HCT116 (cell line): ENCODE measurements around the gene MRPS7. TPM values are rescaled to one million over a fixed set of nuclear protein-coding genes. Genes with fewer than 3 reads are reported as not detected.
A peak's percentile ranks its signal among the peaks of the same experiment; 100 is the strongest.

ENCODE experiments used
- ATAC-seq: fragments of 200-7000 bp; cut with Tn5 transposase; 2 replicates; pipeline ENCODE4 v1.9.1; 2020; ENCODE audit warnings: mild to moderate bottlenecking, moderate library complexity
- BruUV-seq: library from RNA; stranded (reverse); fragments of 400-500 nt; replicated peaks from 2 replicates; lab custom pipeline; 2021; lab: Mats Ljungman, UMichigan
- CTCF ChIA-PET: fragments of 300-600 bp; sonication (Branson Sonifier 250); formaldehyde crosslinking; loops from one replicate; lab custom pipeline; 2021; ENCODE audit warnings: antibody characterized with exemption; lab: Charles Lee
- POLR2A ChIA-PET: fragments of 300-600, 350-600 bp; sonication (Branson Sonifier 250); formaldehyde crosslinking; loops from one replicate; lab custom pipeline; 2021; ENCODE audit warnings: antibody characterized with exemption; lab: Charles Lee
- RAD21 ChIA-PET, 2 experiments: fragments of 300-600 bp; sonication (Branson Sonifier 250); formaldehyde crosslinking; loops; one replicate each; lab custom pipeline; 2023; ENCODE audit warnings: low total read pairs in 2 of 2; ENCODE audit not compliant: uncharacterized antibody in 2 of 2, unreplicated experiment in 2 of 2, low non-redundant PET in 1 of 2; lab: Charles Lee
- DNase-seq: peaks from one replicate; pipeline ENCODE4 v3.0.0-alpha.2; 2010; ENCODE audit warnings: low read depth, low spot score
- H2AFZ ChIP-seq: fragments of 200-600 bp; shearing (Covaris generic), sonication (generic); 2 replicates; pipeline ENCODE4 v1.6.1; 2017; ENCODE audit warnings: low read depth, mixed run types, mixed read lengths, antibody characterized with exemption, low read length; ENCODE audit not compliant: poor library complexity, severe bottlenecking
- H3K27ac ChIP-seq: 2 replicates; pipeline ENCODE4 v1.5.1; 2012; ENCODE audit warnings: low read depth, low read length
- H3K27me3 ChIP-seq: fragments of 200-600 bp; sonication (generic); 2 replicates; pipeline ENCODE4 v1.6.1; 2016; ENCODE audit warnings: mixed run types, low read length, mixed read lengths; ENCODE audit not compliant: insufficient read depth
- H3K36me3 ChIP-seq, 2 experiments: fragments of 200-500 bp in 1 of 2; fragments of 200-600 bp in 1 of 2; sonication (Bioruptor generic) in 1 of 2; sonication (generic) in 1 of 2; 2 replicates each; pipeline versions ENCODE4 v1.5.1 to v1.6.1; 2014 to 2016; ENCODE audit warnings: low read length in 2 of 2, inconsistent platforms in 1 of 2, mixed read lengths in 1 of 2, mixed run types in 1 of 2; ENCODE audit not compliant: insufficient read depth in 2 of 2, control insufficient read depth in 1 of 2
- H3K4me1 ChIP-seq, 2 experiments: fragments of 200-600 bp in 1 of 2; sonication (generic) in 1 of 2; 2 replicates each; pipeline versions ENCODE4 v1.5.1 to v1.6.1; 2012 to 2017; ENCODE audit warnings: low read length in 2 of 2, inconsistent platforms in 1 of 2, mild to moderate bottlenecking in 1 of 2, mixed read lengths in 1 of 2, mixed run types in 1 of 2, moderate library complexity in 1 of 2; ENCODE audit not compliant: insufficient read depth in 2 of 2, control insufficient read depth in 1 of 2
- H3K4me2 ChIP-seq: fragments of 200-600 bp; sonication (generic); 2 replicates; pipeline ENCODE4 v1.6.1; 2017; ENCODE audit warnings: mixed run types, low read length, mixed read lengths
- H3K4me3 ChIP-seq, 2 experiments: fragments of 200-600 bp in 1 of 2; sonication (generic) in 1 of 2; replicated peaks in 1 of 2; 2 replicates each; pipeline ENCODE4 v1.5.1; 2011 to 2016; ENCODE audit warnings: low read length in 2 of 2, control low read depth in 1 of 2, low read depth in 1 of 2, mild to moderate bottlenecking in 1 of 2, mixed read lengths in 1 of 2, mixed run types in 1 of 2
- H3K79me2 ChIP-seq: fragments of 200-600 bp; sonication (generic); 2 replicates; pipeline ENCODE4 v1.6.1; 2017; ENCODE audit warnings: mild to moderate bottlenecking, mixed run types, low read length, moderate library complexity, mixed read lengths; ENCODE audit not compliant: insufficient read depth
- H3K9ac ChIP-seq: fragments of 200-600 bp; sonication (generic); 2 replicates; pipeline ENCODE4 v1.6.1; 2016; ENCODE audit warnings: low read length, mixed read lengths
- H3K9me2 ChIP-seq: fragments of 200-600 bp; sonication (generic), shearing (Covaris generic); 2 replicates; pipeline ENCODE4 v1.6.1; 2017; ENCODE audit warnings: mixed run types, mild to moderate bottlenecking, moderate library complexity; ENCODE audit not compliant: insufficient read depth
- H3K9me3 ChIP-seq, 2 experiments: fragments of 200-500 bp in 1 of 2; fragments of 200-600 bp in 1 of 2; sonication (Bioruptor generic) in 1 of 2; sonication (generic) in 1 of 2; 2 replicates each; pipeline ENCODE4 v1.6.1; 2014 to 2017; ENCODE audit warnings: low read length in 2 of 2, mixed read lengths in 2 of 2, inconsistent platforms in 1 of 2, low read depth in 1 of 2, mild to moderate bottlenecking in 1 of 2, mixed run types in 1 of 2, moderate library complexity in 1 of 2; ENCODE audit not compliant: control insufficient read depth in 1 of 2, insufficient read depth in 1 of 2
- H4K20me1 ChIP-seq: fragments of 200-600 bp; sonication (generic), shearing (Covaris generic); 2 replicates; pipeline ENCODE4 v1.6.1; 2017; ENCODE audit warnings: mixed run types, mild to moderate bottlenecking, moderate library complexity; ENCODE audit not compliant: insufficient read depth
- CBX3 ChIP-seq: IDR thresholded peaks from 2 replicates; pipeline ENCODE4 v1.6.1; 2012; ENCODE audit warnings: low read depth
- CEBPB ChIP-seq: IDR thresholded peaks from 2 replicates; pipeline ENCODE4 v1.6.1; 2012; ENCODE audit warnings: low read depth
- EGR1 ChIP-seq: IDR thresholded peaks from 2 replicates; pipeline ENCODE4 v1.6.1; 2012; ENCODE audit warnings: low read depth
- ELF1 ChIP-seq: IDR thresholded peaks from 2 replicates; pipeline ENCODE4 v1.6.1; 2012; ENCODE audit warnings: low read depth, borderline replicate concordance
- JUND ChIP-seq: IDR thresholded peaks from 2 replicates; pipeline ENCODE4 v1.6.1; 2012
- POLR2AphosphoS5 ChIP-seq: IDR thresholded peaks from 2 replicates; pipeline ENCODE4 v1.6.1; 2011; ENCODE audit warnings: mild to moderate bottlenecking, low read depth, low read length, moderate library complexity
- RAD21 ChIP-seq: IDR thresholded peaks from 2 replicates; pipeline ENCODE4 v1.6.1; 2012; ENCODE audit warnings: low read depth, mild to moderate bottlenecking
- REST ChIP-seq: IDR thresholded peaks from 2 replicates; pipeline ENCODE4 v1.6.1; 2012; ENCODE audit warnings: low read depth
- SIN3A ChIP-seq: IDR thresholded peaks from 2 replicates; pipeline ENCODE4 v1.6.1; 2012; ENCODE audit warnings: low read depth
- SP1 ChIP-seq: IDR thresholded peaks from 2 replicates; pipeline ENCODE4 v1.6.1; 2012; ENCODE audit warnings: low read depth
- TCF7L2 ChIP-seq: IDR thresholded peaks from 2 replicates; pipeline ENCODE4 v1.7.0; 2011; ENCODE audit warnings: borderline replicate concordance, inconsistent platforms; ENCODE audit not compliant: insufficient read depth, insufficient read length; ENCODE audit errors: extremely low read depth
- intact Hi-C: fragments of 100-400 bp; cut with micrococcal nuclease; formaldehyde crosslinking; loops from 2 replicates; pipeline ENCODE4 v1.10.0; 2022
- total RNA-seq: library from RNA; stranded (reverse); gene quantifications from one replicate; pipeline ENCODE4 v1.2.1, GENCODE V29; 2021; ENCODE audit not compliant: unreplicated experiment
- TF ChIP-seq, protein P1 (sequence below): IDR thresholded peaks from 2 replicates; pipeline ENCODE4 v1.6.1; 2012
- TF ChIP-seq, protein P2 (sequence below), 3 experiments: fragments of 200-600 bp in 1 of 3; sonication (generic) in 1 of 3; IDR thresholded peaks in 2 of 3; conservative IDR thresholded peaks in 1 of 3; 2 replicates each; pipeline ENCODE4 v1.5.1; 2012 to 2017; ENCODE audit warnings: low read depth in 2 of 3, low read length in 2 of 3, antibody characterized with exemption in 1 of 3, borderline replicate concordance in 1 of 3, control low read depth in 1 of 3, mild to moderate bottlenecking in 1 of 3, mixed read lengths in 1 of 3, mixed run types in 1 of 3, moderate library complexity in 1 of 3; ENCODE audit not compliant: insufficient read depth in 1 of 3

The MRPS7 gene
- total RNA-seq, 1 experiment from 2014 or later: 104 TPM

- H4K20me1 ChIP-seq: no peaks in the 10 kb centered on the region
- 0 out of 4 replicates have a peak overlapping the region, but pooled peaks of 1 of the 2 experiments have one; percentile 98 for H3K4me3 ChIP-seq
- POLR2A ChIA-PET: interaction anchor here (1.6 to 2.4 kb wide), 3 partner anchors 9 to 17 kb away, joined by 3 to 12 read pairs (median 4); partner anchors contain the start of genes GGA3, MRPS7 and SLC25A19
- intact Hi-C loops: loop anchor here (5.0 kb wide), 1 partner anchor 244 kb away; the partner anchor contains the start of genes CASKIN2 and TSEN54
- H3K4me1 ChIP-seq: peaks cover 16 to 34% of the 10 kb centered on the region in 2 experiments
- H3K4me2 ChIP-seq: peak overlapping the region; percentile 84; the same call in 1 of the 2 replicates
- H3K27me3 ChIP-seq: no peaks in the 10 kb centered on the region
- peaks cover 3 to 30% of the 10 kb centered on the region in 2 experiments; a peak in 2 of 4 replicates for H3K36me3 ChIP-seq
- H3K9me3 ChIP-seq: no peaks in the 10 kb centered on the region
- ATAC-seq: no peak
- H2AFZ ChIP-seq: no peak overlapping the region
- BruUV-seq: no TSS peak
- no peaks in the 10 kb centered on the region for H3K9me2 ChIP-seq
- TF ChIP-seq RAD21 (no peak), ELF1 (no peak), JUND (no peak), TCF7L2 (no peak), SP1 (no peak), CBX3 (no peak)
- TF ChIP-seq, all 23 proteins: peak for 0
- Histone ChIP-seq H3K9ac (no peak overlapping the region), H3K79me2 (peaks cover 9% of the 10 kb centered on the region; the same call in 1 of the 2 replicates), H3K27ac (no peak overlapping the region; the same call in 1 of the 2 replicates)
- CTCF ChIA-PET: interaction anchor here (0.9 to 2.0 kb wide), 3 partner anchors 12 to 17 kb away, joined by 4 to 11 read pairs (median 4); partner anchors contain the start of genes GGA3 and SLC25A19
- RAD21 ChIA-PET: no interaction called here
- DNase-seq: no peak
These were observed 11.1 kb downstream of the MRPS7 start for GRCh38 chr17:75272848-75273184.

DNA sequence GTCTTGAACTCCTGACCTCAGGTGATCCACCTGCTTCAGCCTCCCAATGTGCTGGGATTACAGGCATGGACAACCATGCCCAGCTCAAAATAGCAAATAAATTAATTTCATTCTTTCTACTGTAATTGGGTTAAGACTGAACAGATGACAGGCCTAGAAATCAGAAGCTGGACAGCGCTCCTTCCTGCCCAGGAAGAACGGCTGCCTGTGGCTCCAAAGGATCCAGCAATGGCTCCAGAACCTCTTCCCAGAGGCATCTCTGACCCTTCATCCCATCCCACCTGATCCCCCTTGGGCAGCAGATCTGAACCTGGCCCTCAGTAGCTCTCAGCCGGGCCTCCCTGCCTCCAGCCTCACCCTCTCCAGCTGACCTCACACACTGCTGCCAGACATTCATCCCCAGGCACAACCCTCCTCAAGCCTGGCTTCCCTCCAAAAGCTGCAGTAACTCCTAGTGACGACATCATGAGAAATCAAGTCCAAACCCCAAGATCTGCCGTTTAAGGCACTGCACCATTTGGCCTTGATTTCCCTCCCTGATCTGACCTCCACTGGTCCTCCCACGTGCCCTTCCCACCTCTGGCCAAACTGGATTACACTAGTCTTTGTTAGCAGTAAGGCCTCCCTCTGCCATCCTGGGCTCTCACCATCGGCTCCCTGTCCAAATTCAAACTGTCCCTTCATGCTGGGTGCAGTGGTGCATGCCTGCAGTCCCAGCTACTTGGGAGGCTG, 12.5 kb downstream of the MRPS7 start:
- CTCF ChIA-PET: no interaction called here
- TF ChIP-seq RAD21 (no peak), TCF7L2 (no peak), POLR2AphosphoS5 (no peak), SIN3A (no peak), CEBPB (no peak), EGR1 (no peak), REST (no peak)
- TF ChIP-seq, protein P1, sequence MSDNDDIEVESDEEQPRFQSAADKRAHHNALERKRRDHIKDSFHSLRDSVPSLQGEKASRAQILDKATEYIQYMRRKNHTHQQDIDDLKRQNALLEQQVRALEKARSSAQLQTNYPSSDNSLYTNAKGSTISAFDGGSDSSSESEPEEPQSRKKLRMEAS: no peak
- TF ChIP-seq, protein P2, sequence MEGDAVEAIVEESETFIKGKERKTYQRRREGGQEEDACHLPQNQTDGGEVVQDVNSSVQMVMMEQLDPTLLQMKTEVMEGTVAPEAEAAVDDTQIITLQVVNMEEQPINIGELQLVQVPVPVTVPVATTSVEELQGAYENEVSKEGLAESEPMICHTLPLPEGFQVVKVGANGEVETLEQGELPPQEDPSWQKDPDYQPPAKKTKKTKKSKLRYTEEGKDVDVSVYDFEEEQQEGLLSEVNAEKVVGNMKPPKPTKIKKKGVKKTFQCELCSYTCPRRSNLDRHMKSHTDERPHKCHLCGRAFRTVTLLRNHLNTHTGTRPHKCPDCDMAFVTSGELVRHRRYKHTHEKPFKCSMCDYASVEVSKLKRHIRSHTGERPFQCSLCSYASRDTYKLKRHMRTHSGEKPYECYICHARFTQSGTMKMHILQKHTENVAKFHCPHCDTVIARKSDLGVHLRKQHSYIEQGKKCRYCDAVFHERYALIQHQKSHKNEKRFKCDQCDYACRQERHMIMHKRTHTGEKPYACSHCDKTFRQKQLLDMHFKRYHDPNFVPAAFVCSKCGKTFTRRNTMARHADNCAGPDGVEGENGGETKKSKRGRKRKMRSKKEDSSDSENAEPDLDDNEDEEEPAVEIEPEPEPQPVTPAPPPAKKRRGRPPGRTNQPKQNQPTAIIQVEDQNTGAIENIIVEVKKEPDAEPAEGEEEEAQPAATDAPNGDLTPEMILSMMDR (IDR thresholded peaks at IDR 0.05 in 2 of 3, conservative IDR thresholded peaks at IDR 0.05 in 1 of 3; ENCODE audit: borderline replicate concordance in 1 of 3, insufficient read depth in 1 of 3, low read depth in 2 of 3, low read length in 2 of 3): no peak

More for the DNA sequence above, 12.5 kb downstream of the MRPS7 start:
- Histone ChIP-seq H3K79me2 (peaks cover 9% of the 10 kb centered on the region; the same call in 1 of the 2 replicates), H3K4me2 (no peak overlapping the region), H3K9me3 (no peaks in the 10 kb centered on the region), H3K9me2 (no peaks in the 10 kb centered on the region), H3K9ac (no peak overlapping the region), H3K4me3 (no peak overlapping the region), H3K4me1 (peaks cover 14 to 32% of the 10 kb centered on the region in 2 experiments), H3K36me3 (peaks cover 4 to 30% of the 10 kb centered on the region in 2 experiments; a peak in 2 of 4 replicates), H3K27ac (no peak overlapping the region), H4K20me1 (no peaks in the 10 kb centered on the region), H2AFZ (no peak overlapping the region), H3K27me3 (no peaks in the 10 kb centered on the region)
- RAD21 ChIA-PET: no interaction called here
- no TSS peak for BruUV-seq
- DNase-seq: no peak
- intact Hi-C loops: loop anchor here (5.0 kb wide), 1 partner anchor 243 kb away; the partner anchor contains the start of genes CASKIN2 and TSEN54
- POLR2A ChIA-PET: interaction anchor here (0.7 to 2.4 kb wide), 3 partner anchors 15 to 1080 kb away, joined by 5 to 12 read pairs (median 5); partner anchors contain the start of genes PRPSAP1 and SLC25A19
- no peak for ATAC-seq
